Erythroblast (primary cell): ENCODE measurements around the gene BCL2.

Source experiments
- GATA1 ChIP-seq: IDR thresholded peaks from 2 replicates; pipeline ENCODE4 v1.6.1; 2011; ENCODE audit warnings: low read depth, mild to moderate bottlenecking, control low read depth, low read length, moderate library complexity
- POLR2A ChIP-seq: IDR thresholded peaks from 2 replicates; pipeline ENCODE4 v1.6.1; 2011; ENCODE audit warnings: mild to moderate bottlenecking, low read length

DNA sequence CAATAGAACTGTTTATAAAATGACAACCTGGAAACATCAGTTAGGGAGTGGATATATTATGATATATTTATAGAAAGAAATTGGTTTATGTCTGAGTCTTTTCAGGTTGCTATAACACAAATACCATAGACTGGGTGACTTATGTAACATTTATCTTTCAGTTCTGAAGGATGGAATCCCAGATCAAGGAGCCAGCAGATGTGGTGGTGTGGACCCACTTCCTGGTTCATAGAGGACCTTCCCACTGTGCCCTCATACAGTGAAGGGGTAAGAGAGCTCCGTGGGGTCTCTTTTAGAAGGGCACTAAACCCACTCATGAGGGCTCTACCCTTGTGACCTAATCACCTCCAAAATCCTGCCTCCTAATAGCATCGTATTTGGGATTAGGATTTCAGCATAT, 86.7 kb downstream of the BCL2 start:
- no peak for TF ChIP-seq POLR2A
- no peak for TF ChIP-seq GATA1
